Right lobe of liver (tissue), 6 donors: ENCODE data around the gene CCT8L2. TPM values are rescaled to one million over a fixed set of nuclear protein-coding genes. Genes with fewer than 3 reads are reported as not detected.
"Not testable (repeated sequence)": the region's sequence is repeated elsewhere in the genome, so short reads cannot be mapped to it uniquely, and the experiment has no call there.

Experiments used
- ATAC-seq, 4 donors: fragments of 200-7000 bp; cut with Tn5 transposase; one replicate each; pipeline ENCODE4 v1.9.1; 2020; ENCODE audit warnings: mild to moderate bottlenecking in 4 of 4, moderate library complexity in 4 of 4
- DNase-seq, 3 donors: peaks; one replicate each; pipeline ENCODE4 v3.0.0-alpha.2; 2020
- H3K27ac ChIP-seq, 3 donors: fragments of 200-600 bp; one replicate each; pipeline ENCODE4 v1.8.0; 2022
- H3K27me3 ChIP-seq, 2 donors: fragments of 200-600 bp; one replicate each; pipeline ENCODE4 v1.8.0; 2022
- H3K36me3 ChIP-seq, 4 donors: fragments of 200-600 bp; sonication (generic) in 1 of 4; one replicate each; pipeline versions ENCODE4 v1.5.1 to v1.8.0; 2017 to 2022; ENCODE audit warnings: control low read depth in 1 of 4
- H3K4me1 ChIP-seq, 4 donors: fragments of 200-600 bp; sonication (generic) in 1 of 4; one replicate each; pipeline versions ENCODE4 v1.5.1 to v1.8.0; 2017 to 2022; ENCODE audit warnings: control low read depth in 1 of 4
- H3K4me3 ChIP-seq, 3 donors: fragments of 200-600 bp; one replicate each; pipeline ENCODE4 v1.8.0; 2022
- H3K9me3 ChIP-seq, 4 donors: fragments of 200-600 bp; sonication (generic) in 1 of 4; one replicate each; pipeline versions ENCODE4 v1.5.1 to v1.8.0; 2017 to 2022; ENCODE audit warnings: control low read depth in 1 of 4
- POLR2A ChIP-seq: fragments of 450-650 bp; IDR thresholded peaks from one replicate; pipeline ENCODE4 v1.6.1; 2017; ENCODE audit warnings: antibody characterized with exemption, mild to moderate bottlenecking
- WGBS: methylation state at CpG from one replicate; pipeline ENCODE4 v1.1.6; 2018; ENCODE audit warnings: low coverage, low lambda C conversion rate; ENCODE audit not compliant: insufficient coverage; ENCODE audit errors: missing lambda C conversion rate; 5-methylcytosine and 5-hydroxymethylcytosine counted together
- intact Hi-C, 2 donors: fragments of 100-400 bp; cut with DNase I; formaldehyde crosslinking; loops; one replicate each; pipeline versions ENCODE4 v1.11.2 to v1.14.1; 2022
- total RNA-seq, 6 experiments: library from RNA; depleted of rRNA in 2 of 6; stranded (reverse); fragments of >200 nt in 2 of 6; fragmentation: NEBNext Ultra II Directional in 3 of 6; extraction: Animal tissue kit (Norgen Biotek cat#: 25700) in 3 of 6; gene quantifications; one replicate each; pipeline versions ENCODE4 v1.1.0 to v1.2.4, GENCODE V29; 2016 to 2023
- TF ChIP-seq, protein P1 (sequence below), 4 donors: fragments of 200-600 bp in 3 of 4; fragments of 450-650 bp in 1 of 4; IDR thresholded peaks; one replicate each; pipeline versions ENCODE4 v1.5.1 to v1.8.0; 2016 to 2022; ENCODE audit warnings: antibody characterized with exemption in 4 of 4, mild to moderate bottlenecking in 2 of 4
- donor health status: DM: no; HTN: yes; CAD: no.
- donor health status: DM: no; HTN: no; CAD: no.
- donor health status: DM: no; HTN: no; CAD: no.
- donor health status: DM: no; HTN: yes; CAD: no.
- donor health status: DM: no; HTN: yes; CAD: no.

The CCT8L2 gene
- total RNA-seq, 6 experiments from 2014 or later = not detected

DNA sequence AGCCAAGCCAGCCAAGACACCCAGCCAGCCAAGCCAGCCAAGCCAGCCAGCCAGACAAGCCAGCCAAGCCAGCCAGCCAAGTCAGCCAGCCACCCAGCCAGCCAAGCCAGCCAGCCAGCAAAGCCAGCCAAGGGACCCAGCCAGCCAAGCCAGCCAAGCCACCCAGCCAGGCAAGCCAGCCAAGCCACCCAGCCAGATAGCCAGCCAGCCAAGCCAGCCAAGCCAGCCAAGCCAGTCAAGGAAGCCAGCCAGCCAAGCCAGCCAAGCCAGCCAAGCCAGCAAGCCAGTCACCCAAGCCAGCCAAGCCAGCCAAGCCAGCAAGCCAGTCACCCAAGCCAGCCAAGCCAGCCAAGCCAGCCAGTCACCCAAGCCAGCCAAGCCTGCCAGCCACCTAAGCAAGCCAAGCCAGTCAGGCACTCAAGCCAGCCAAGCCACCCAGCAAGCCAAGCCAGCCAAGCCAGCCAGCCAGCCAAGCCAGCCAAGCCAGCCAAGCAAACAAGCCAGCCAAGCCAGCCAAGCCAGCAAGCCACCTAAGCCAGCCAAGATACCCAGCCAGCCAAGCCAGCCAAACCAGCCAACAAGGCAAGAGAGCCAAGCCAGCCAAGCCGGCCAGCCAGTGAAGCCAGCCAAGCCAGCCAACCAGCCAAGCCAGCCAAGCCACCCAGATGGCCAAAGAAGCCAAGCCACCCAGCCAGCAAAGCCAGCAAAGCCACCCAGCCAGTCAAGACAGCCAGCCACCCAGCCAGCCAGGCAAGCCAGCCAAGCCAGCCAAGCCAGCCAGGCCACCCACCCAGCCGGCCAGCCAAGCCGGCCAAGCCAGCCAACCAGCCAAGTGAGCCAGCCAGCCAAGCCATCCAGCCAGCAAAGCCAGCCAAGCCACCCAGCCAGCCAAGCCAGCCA, 33.3 kb downstream of the CCT8L2 start:
- no peak overlapping the region for H3K4me3 ChIP-seq
- H3K27ac ChIP-seq = no peak overlapping the region
- no peaks in the 10 kb centered on the region for H3K9me3 ChIP-seq
- H3K36me3 ChIP-seq = no peaks in the 10 kb centered on the region
- no peaks in the 10 kb centered on the region for H3K4me1 ChIP-seq
- DNase-seq = no peak
- intact Hi-C loops = no loop called here
- WGBS = no CpG with 5 or more reads among the region's 3 CpGs
- ATAC-seq = peak in 1 of 4 donors; percentile 31
- no peaks in the 10 kb centered on the region for H3K27me3 ChIP-seq
- TF ChIP-seq POLR2A = no peak
- TF ChIP-seq, protein P1, sequence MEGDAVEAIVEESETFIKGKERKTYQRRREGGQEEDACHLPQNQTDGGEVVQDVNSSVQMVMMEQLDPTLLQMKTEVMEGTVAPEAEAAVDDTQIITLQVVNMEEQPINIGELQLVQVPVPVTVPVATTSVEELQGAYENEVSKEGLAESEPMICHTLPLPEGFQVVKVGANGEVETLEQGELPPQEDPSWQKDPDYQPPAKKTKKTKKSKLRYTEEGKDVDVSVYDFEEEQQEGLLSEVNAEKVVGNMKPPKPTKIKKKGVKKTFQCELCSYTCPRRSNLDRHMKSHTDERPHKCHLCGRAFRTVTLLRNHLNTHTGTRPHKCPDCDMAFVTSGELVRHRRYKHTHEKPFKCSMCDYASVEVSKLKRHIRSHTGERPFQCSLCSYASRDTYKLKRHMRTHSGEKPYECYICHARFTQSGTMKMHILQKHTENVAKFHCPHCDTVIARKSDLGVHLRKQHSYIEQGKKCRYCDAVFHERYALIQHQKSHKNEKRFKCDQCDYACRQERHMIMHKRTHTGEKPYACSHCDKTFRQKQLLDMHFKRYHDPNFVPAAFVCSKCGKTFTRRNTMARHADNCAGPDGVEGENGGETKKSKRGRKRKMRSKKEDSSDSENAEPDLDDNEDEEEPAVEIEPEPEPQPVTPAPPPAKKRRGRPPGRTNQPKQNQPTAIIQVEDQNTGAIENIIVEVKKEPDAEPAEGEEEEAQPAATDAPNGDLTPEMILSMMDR (IDR thresholded peaks at IDR 0.05) = no peak

DNA sequence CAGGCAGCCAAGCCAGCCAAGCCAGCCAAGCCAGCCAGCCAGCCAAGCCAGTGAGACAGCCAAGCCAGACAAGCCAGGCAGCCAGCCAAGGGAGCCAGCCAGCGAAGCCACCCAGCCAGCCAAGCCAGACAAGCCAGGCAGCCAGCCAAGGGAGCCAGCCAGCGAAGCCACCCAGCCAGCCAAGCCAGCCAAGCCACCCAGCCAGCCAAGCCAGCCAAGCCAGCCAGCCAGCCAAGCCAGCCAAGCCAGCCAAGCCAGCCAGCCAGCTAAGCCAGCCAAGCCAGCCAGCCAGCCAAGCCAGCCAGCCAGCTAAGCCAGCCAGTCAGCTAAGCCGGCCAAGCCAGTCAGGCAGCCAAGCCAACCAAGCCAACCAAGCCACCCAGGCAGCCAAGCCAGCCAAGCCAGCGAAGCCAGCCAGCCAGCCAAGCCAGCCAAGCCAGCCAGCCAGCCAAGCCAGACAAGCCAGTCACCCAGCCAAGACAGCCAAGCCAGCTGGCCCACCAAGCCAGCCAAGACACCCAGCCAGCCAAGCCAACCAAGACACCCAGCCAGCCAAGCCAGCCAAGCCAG, 34.1 kb downstream of the CCT8L2 start:
- H3K9me3 ChIP-seq, H3K36me3 ChIP-seq, intact Hi-C loops, H3K4me3 ChIP-seq, ATAC-seq, H3K27me3 ChIP-seq, H3K4me1 ChIP-seq, H3K27ac ChIP-seq: not testable (repeated sequence)
- 90% methylated on average over 2 of the region's 4 CpGs for WGBS
- peak in 1 of 3 donors; percentile 49 for DNase-seq

DNA sequence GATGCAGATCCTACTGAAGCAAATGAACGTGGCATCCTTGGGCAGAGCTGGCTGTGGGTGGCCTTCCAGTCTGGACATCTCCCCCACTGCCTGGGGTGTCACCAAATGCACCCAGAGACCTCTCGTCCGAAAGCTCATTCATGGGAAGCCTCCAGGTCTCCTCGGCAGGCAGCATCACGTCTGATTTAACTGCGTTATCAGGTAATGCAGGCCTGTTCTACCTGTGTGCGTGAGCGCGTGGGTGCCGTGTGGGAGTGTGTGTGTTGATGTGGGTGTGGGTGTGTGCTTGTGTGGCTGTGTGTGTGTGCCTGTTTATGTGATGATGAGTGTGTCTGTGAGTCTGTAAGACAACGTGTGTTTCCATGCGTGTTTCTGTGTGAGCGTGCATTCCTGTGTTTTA, 35.1 kb downstream of the CCT8L2 start:
- H3K27me3 ChIP-seq, ATAC-seq, H3K9me3 ChIP-seq, DNase-seq, H3K36me3 ChIP-seq, H3K27ac ChIP-seq, H3K4me3 ChIP-seq, H3K4me1 ChIP-seq, intact Hi-C loops: not testable (repeated sequence)
- no CpG with 5 or more reads among the region's 13 CpGs for WGBS

DNA sequence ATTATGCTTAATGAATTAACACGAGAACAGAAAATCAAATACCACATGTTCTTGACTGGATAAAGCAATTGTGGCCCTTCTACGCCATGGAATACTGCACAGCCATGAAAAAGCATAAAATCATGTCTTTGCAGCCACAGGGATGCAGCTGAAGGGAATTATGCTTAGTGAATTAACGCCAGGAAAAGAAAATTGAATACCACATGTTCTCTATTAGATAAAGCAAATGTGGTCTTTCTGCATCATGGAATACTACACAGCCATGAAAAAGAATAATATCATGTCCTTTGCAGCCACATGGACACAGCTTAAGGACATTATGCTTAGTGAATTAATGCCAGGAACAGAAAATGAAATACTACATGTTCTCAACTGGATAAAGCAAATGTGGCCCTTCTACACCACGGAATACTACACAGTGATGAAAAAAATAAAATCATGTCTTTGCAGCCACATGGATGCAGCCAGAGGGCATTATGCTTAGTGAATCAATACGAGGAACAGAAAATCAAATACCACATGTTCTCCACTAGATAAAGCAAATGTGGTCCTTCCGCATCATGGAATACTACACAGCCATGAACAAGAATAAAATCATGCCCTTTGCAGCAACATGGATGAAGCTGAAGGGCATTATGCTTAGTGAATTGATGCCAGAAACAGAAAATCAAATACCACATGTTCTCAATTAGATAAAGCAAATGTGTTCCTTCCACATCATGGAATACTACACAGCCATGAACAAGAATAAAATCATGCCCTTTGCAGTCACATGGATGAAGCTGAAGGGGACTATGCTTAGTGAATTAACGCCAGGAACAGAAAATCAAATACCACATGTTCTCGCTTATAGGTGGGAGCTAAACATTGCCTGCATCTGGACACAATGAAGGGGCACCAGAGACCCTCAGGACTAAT, 37.3 kb downstream of the CCT8L2 start:
- H3K4me1 ChIP-seq, H3K9me3 ChIP-seq, ATAC-seq, H3K4me3 ChIP-seq, H3K36me3 ChIP-seq, H3K27ac ChIP-seq, H3K27me3 ChIP-seq, DNase-seq, intact Hi-C loops: not testable (repeated sequence)
- 51% methylated on average over 5 of the region's 8 CpGs for WGBS

DNA sequence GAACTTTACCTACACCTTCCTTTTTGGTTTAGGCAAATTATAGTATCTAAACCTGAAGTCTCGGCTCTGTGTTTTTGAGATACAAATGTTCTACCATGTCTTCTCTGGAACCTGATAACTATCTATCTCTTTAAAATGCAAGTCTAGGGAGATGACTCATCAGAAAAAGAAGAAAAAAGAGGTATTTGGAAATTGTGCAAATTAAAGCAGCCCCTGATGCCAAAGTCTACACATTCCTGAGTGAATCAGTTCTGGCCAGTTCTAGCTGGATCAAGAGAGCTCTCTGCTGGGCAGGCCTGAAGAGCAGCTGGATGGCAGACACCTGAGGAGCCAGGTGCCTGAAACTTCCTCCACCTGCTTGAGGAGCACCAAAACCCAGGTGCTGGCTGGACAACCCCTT, 49.3 kb downstream of the CCT8L2 start:
- ATAC-seq, H3K4me3 ChIP-seq, H3K4me1 ChIP-seq, H3K27ac ChIP-seq, intact Hi-C loops, H3K27me3 ChIP-seq, H3K9me3 ChIP-seq, DNase-seq, H3K36me3 ChIP-seq: not testable (repeated sequence)
- 43% methylated on average over 1 of the region's 1 CpG for WGBS

Other genes starting within 250 kb of the CCT8L2 start
- gene XKR3, start 232.6 kb upstream of the CCT8L2 start, total RNA-seq = not detected